PC-9 (cell line): ENCODE data around the gene ZNF580. TPM values are rescaled to one million over a fixed set of nuclear protein-coding genes. Genes with fewer than 3 reads are reported as not detected.

Source experiments
- BruUV-seq: library from RNA; stranded (reverse); fragments of 400-500 nt; replicated peaks from 2 replicates; lab custom pipeline; 2021; lab: Mats Ljungman, UMichigan
- CTCF ChIA-PET: fragments of 300-600 bp; sonication (Branson Sonifier 250); formaldehyde crosslinking; loops from one replicate; lab custom pipeline; 2022; ENCODE audit warnings: antibody characterized with exemption; lab: Charles Lee
- POLR2A ChIA-PET: fragments of 300-600 bp; sonication (Branson Sonifier 250); formaldehyde crosslinking; loops from one replicate; lab custom pipeline; 2022; ENCODE audit warnings: antibody characterized with exemption; ENCODE audit not compliant: unreplicated experiment; lab: Charles Lee
- DNase-seq, 2 experiments: peaks; one replicate each; pipeline versions ENCODE4 v3.0.0 to v3.0.0-alpha.2; 2015 to 2022; ENCODE audit warnings: mixed read lengths in 1 of 2
- H2AFZ ChIP-seq: fragments of 200-600 bp; sonication (generic); 2 replicates; pipeline ENCODE4 v1.8.1; 2017; ENCODE audit warnings: antibody characterized with exemption
- H3F3A ChIP-seq: fragments of 200-600 bp; sonication (generic); 2 replicates; pipeline ENCODE4 v1.8.1; 2017; ENCODE audit warnings: antibody characterized with exemption, mild to moderate bottlenecking, low read depth; ENCODE audit not compliant: insufficient read depth
- H3K27ac ChIP-seq: fragments of 200-600 bp; sonication (generic); 2 replicates; pipeline ENCODE4 v1.6.1; 2016; ENCODE audit warnings: mixed run types
- H3K27me3 ChIP-seq: fragments of 200-600 bp; sonication (generic); 2 replicates; pipeline ENCODE4 v1.6.1; 2016; ENCODE audit warnings: low read depth, mixed run types; ENCODE audit not compliant: insufficient read depth
- H3K36me3 ChIP-seq: fragments of 200-600 bp; sonication (generic); 2 replicates; pipeline ENCODE4 v1.6.1; 2016; ENCODE audit warnings: low read depth, mixed run types
- H3K4me1 ChIP-seq: fragments of 200-600 bp; sonication (generic); replicated peaks from 2 replicates; pipeline ENCODE4 v1.6.1; 2016; ENCODE audit warnings: mixed run types; ENCODE audit not compliant: insufficient read depth
- H3K4me2 ChIP-seq: fragments of 200-600 bp; sonication (generic); 2 replicates; pipeline ENCODE4 v1.6.1; 2017; ENCODE audit warnings: mixed run types
- H3K4me3 ChIP-seq: fragments of 200-600 bp; sonication (generic); 2 replicates; pipeline ENCODE4 v1.6.1; 2016; ENCODE audit warnings: mixed run types
- H3K79me2 ChIP-seq: fragments of 200-600 bp; sonication (generic); 2 replicates; pipeline ENCODE4 v1.6.1; 2017; ENCODE audit warnings: low read depth, mixed run types
- H3K9me2 ChIP-seq: fragments of 200-600 bp; sonication (generic); 2 replicates; pipeline ENCODE4 v1.8.1; 2017; ENCODE audit warnings: mild to moderate bottlenecking; ENCODE audit not compliant: insufficient read depth
- H3K9me3 ChIP-seq: fragments of 200-600 bp; sonication (generic); 2 replicates; pipeline ENCODE4 v1.8.1; 2016; ENCODE audit warnings: low read depth; ENCODE audit not compliant: insufficient read depth
- H4K20me1 ChIP-seq: fragments of 200-600 bp; sonication (generic); 2 replicates; pipeline ENCODE4 v1.8.1; 2017; ENCODE audit not compliant: insufficient read depth
- CTCF ChIP-seq: fragments of 200-600 bp; sonication (generic); conservative IDR thresholded peaks from 2 replicates; pipeline ENCODE4 v1.6.1; 2017; ENCODE audit warnings: mixed run types, antibody characterized with exemption, mild to moderate bottlenecking, moderate library complexity
- EZH2 ChIP-seq: fragments of 200-600 bp; sonication (generic); IDR thresholded peaks from 2 replicates; pipeline ENCODE4 v1.8.0; 2017; ENCODE audit warnings: antibody characterized with exemption, low read depth
- intact Hi-C: fragments of 100-400 bp; cut with micrococcal nuclease; formaldehyde crosslinking; loops from one replicate; pipeline ENCODE4 v1.10.0; 2022; ENCODE audit not compliant: unreplicated experiment
- total RNA-seq: library from RNA; stranded (reverse); gene quantifications from 2 replicates; pipeline ENCODE4 v1.2.3, GENCODE V29; 2021

Gene ZNF580
- total RNA-seq, 1 experiment from 2014 or later = 56.6 TPM

GRCh38 chr19:55618426-55618825, 22.4 kb upstream of the ZNF580 start:
- Histone ChIP-seq H3F3A (peaks cover 30% of the 10 kb centered on the region), H3K36me3 (peaks cover 3% of the 10 kb centered on the region; the same call in 1 of the 2 replicates), H3K9me2 (no peaks in the 10 kb centered on the region), H3K4me2 (no peak overlapping the region), H3K9me3 (no peaks in the 10 kb centered on the region), H3K27ac (no peak overlapping the region), H4K20me1 (peaks cover 5% of the 10 kb centered on the region), H3K4me3 (no peak overlapping the region), H2AFZ (no peak overlapping the region), H3K27me3 (no peaks in the 10 kb centered on the region), H3K79me2 (no peaks in the 10 kb centered on the region), H3K4me1 (no peaks in the 10 kb centered on the region)
- ChIA-PET CTCF (interaction anchor here (0.7 kb wide), 2 partner anchors 15 to 115 kb away, joined by 3 to 14 read pairs; no protein-coding TSS in a partner anchor), POLR2A (no interaction called here)
- intact Hi-C loops = no loop called here
- TF ChIP-seq EZH2 (no peak), CTCF (no peak)
- no TSS peak for BruUV-seq
- no peak for DNase-seq

GRCh38 chr19:55619286-55619685, 21.5 kb upstream of the ZNF580 start:
- H3K79me2 ChIP-seq = no peaks in the 10 kb centered on the region
- no peaks in the 10 kb centered on the region for H3K9me2 ChIP-seq
- intact Hi-C loops = no loop called here
- no peak for DNase-seq
- peaks cover 3% of the 10 kb centered on the region; the same call in 1 of the 2 replicates for H3K36me3 ChIP-seq
- H3F3A ChIP-seq = peaks cover 35% of the 10 kb centered on the region
- no peak for TF ChIP-seq CTCF
- TF ChIP-seq EZH2 = no peak
- no peak overlapping the region for H2AFZ ChIP-seq
- POLR2A ChIA-PET = interaction anchor here (0.7 kb wide), 1 partner anchor 106 kb away, joined by 4 read pairs; no protein-coding TSS in a partner anchor
- H3K27ac ChIP-seq = no peak overlapping the region
- no peak overlapping the region for H3K4me2 ChIP-seq
- H3K9me3 ChIP-seq = no peaks in the 10 kb centered on the region
- CTCF ChIA-PET = interaction anchor here (0.7 kb wide), 1 partner anchor 116 kb away, joined by 14 read pairs; no protein-coding TSS in a partner anchor
- H3K27me3 ChIP-seq = no peaks in the 10 kb centered on the region
- H4K20me1 ChIP-seq = peaks cover 10% of the 10 kb centered on the region
- no peak overlapping the region for H3K4me3 ChIP-seq
- peaks cover 5% of the 10 kb centered on the region; the same call in 1 of the 2 replicates for H3K4me1 ChIP-seq
- TSS peak; percentile 3 for BruUV-seq

GRCh38 chr19:55620410-55621204, 20.2 kb upstream of the ZNF580 start:
- intact Hi-C loops = no loop called here
- peaks cover 10% of the 10 kb centered on the region for H4K20me1 ChIP-seq
- no peak overlapping the region for H3K4me3 ChIP-seq
- H3K9me2 ChIP-seq = no peaks in the 10 kb centered on the region
- no peak overlapping the region for H3K27ac ChIP-seq
- no peak for TF ChIP-seq EZH2
- no peak for TF ChIP-seq CTCF
- H3K4me2 ChIP-seq = no peak overlapping the region
- 0 out of 2 replicates have a peak, but pooled peaks cover 3% of the 10 kb centered on the region for H3K36me3 ChIP-seq
- H3K79me2 ChIP-seq = no peaks in the 10 kb centered on the region
- CTCF ChIA-PET = interaction anchor here (0.6 kb wide), 1 partner anchor 10 kb away, joined by 6 read pairs; no protein-coding TSS in a partner anchor
- H3K27me3 ChIP-seq = no peaks in the 10 kb centered on the region
- DNase-seq = no peak
- H3K4me1 ChIP-seq = peaks cover 14% of the 10 kb centered on the region
- no peaks in the 10 kb centered on the region for H3K9me3 ChIP-seq
- TSS peak; percentile 4 for BruUV-seq
- H3F3A ChIP-seq = peaks cover 35% of the 10 kb centered on the region
- POLR2A ChIA-PET = no interaction called here
- H2AFZ ChIP-seq = no peak overlapping the region
